Measurements from ENCODE around the gene SP3.

Gene SP3

DNA sequence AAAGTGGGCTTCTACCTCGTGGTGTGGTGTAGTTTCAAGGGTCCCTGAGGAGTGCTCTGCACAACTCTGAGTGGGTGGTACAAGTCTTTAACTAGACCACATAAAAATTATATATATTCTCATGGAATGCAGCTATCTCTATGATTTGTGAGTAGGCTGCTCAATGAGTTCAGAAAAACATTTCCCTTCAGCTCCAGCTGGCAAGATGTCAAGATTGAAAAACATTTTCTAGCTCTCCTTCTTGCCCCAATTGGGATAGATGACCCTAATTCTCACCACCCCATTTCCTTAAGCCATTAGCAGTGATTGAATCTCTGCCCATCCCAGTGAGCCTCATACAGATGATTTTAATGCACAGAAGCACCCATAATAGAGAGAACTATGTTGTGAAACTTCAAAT, 28.3 kb upstream of the SP3 start:
- FAIRE-seq: no peak

DNA sequence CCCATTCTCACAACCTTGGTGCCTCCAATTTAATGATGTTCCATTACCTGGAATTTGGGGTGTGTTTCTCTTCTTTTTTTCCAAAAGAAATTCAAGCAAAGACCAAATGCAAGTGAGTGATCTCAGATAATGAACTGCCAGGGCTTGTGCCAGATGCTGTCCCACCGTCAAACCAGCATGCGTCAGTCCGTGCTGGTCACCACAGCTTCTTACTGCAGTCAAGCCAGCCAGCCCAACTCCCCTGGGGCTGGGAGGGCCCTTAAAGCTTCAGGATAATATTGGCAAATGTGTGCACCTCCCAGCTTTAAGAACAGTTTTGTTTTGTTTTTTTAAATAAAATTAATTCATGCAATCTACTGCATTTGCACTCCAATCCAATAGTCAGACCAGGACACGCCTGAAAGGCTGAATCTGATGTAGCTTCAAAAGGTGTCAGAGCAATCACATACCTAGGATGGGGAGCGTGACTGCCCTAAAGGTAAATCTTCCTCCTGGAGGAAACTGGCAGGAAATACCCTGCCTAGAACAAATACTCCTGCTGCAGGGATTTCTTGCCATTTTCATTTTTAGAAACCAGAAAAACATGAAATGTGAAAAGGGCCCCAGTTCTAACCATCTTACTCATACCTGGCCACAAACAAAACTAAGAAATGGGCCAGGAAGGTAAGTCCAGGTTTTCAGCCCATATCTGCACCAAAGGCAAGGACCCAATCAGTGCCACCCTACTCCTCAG, 26.8 kb upstream of the SP3 start:
- FAIRE-seq: no peak

DNA sequence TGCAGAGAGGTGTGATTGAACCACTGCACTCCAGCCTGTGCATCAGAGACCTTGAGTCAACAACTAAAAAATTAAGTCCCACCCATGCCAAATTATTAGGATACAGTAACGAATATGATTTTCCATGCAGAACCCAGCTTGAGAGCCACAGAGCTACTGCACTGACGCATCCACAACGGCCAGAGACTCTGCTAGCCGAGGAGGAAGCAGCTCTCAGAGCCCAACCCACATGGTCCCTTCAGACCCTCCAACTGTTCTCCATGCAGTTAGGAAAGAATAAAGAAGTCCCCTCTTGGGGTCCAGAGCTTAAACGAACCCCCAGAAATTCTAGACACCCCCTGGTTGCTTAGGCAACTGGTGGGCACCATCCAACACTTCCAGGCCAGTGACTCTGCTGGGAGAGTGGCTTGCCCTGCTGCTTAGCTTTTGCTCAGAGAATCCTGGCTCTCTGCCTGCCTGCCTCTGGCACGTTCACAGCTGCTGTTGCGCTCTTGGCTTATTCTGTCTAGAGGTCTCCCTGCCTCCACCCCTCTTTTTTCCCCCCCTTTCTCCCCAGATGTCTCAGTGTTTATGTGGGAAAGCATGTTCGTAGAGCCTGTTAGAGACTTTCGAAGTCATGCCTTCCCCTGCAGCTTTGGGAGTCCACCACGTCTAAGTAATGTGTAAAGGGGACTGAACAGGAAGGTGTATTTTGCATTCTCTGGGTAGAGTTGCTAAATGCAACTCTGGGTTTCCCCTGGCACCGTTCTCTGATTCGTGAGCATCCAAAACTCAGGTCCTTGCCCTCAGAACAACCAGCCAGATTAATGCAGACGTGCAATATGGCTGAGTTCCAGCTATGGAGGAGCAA, 26.0 kb upstream of the SP3 start:
- no peak for FAIRE-seq

DNA sequence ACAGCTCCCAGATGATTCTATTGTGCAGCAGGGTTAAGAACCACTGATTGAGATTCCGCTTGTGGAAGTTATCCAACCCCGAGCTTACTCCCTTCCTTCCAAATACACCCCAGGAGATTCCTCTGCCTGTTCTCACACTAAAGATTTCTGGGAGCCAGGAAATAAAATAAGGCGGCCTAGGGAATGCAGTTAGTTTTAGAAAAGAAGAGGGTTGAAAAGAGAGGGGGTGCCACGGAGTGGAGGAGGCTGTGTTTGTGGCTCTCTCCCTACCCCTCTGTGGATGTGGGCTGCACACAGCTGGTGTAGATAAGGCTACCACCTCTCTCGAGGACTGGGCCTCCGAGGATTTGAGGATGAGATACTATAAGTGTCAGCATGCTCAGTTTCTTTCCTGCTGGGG, 25.1 kb upstream of the SP3 start:
- no peak for FAIRE-seq

DNA sequence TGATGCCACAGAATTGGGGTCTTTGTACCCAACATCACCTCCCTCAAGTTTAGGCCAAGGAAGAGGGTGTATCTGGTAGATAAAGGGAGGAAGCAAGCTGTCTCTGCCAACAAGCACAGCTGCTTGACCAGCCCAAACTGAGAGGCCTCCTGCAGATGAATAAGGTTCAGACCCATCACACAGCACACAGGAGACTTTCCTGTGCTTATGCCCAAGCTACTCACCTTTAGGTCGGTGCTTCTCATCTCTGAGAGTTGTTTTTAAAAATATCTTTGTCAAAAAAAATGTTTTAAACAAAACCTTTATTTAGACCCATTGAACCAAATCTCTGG, 24.7 kb upstream of the SP3 start:
- FAIRE-seq: no peak

DNA sequence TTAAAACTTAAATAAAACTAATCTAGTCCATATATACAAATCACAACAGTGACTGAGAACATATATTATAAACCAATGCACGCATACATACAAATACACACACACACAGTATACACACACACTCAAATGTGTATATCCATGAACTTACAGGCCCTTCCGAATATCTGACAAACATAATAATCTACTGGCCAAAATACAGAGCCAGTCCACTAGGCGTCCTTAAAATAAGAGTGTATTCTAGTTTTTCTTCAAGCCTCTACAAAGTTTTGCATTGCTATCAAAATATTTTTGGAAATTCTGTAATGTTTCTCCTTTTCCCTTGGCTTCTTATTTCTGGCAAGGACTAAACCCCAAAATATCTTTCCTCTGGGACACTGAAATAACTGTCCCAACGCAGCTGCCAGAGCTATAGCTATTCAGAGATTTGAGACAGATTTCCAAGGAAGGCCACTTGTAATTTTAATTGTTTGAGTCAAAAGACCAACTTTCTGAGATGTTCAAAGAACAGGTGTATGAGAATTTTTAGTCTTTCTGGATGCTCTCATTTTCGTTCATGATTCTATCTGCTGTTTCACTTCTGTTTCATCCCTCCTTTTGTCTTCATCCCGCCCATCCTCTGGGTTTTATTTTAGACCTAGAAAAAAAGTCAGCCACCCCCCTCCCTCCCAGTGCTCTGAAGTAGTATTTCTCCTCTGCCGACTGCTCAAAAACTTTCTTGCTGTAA, 24.1 kb upstream of the SP3 start:
- FAIRE-seq: no peak

- no peak for FAIRE-seq
Measured at GRCh38 chr2:173986805-173987204, 21.6 kb upstream of the SP3 start.

DNA sequence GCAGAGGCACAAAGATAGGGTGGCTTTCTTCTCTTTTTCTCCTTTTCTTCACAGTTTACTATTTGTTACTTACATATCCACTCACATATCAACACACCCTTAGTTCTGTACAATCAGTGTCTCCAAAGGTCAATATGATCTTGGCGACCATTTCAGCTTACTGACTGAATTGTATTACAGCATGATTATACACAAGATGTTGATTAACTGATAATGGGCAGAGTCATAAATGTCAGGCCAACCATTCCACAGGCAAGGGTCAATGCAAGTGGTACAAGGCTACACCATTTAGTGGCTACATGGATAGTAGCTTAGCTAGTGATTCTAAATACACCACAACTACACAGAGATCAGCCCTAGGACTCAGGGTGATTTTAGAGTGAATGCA, 20.4 kb upstream of the SP3 start:
- FAIRE-seq: no peak

DNA sequence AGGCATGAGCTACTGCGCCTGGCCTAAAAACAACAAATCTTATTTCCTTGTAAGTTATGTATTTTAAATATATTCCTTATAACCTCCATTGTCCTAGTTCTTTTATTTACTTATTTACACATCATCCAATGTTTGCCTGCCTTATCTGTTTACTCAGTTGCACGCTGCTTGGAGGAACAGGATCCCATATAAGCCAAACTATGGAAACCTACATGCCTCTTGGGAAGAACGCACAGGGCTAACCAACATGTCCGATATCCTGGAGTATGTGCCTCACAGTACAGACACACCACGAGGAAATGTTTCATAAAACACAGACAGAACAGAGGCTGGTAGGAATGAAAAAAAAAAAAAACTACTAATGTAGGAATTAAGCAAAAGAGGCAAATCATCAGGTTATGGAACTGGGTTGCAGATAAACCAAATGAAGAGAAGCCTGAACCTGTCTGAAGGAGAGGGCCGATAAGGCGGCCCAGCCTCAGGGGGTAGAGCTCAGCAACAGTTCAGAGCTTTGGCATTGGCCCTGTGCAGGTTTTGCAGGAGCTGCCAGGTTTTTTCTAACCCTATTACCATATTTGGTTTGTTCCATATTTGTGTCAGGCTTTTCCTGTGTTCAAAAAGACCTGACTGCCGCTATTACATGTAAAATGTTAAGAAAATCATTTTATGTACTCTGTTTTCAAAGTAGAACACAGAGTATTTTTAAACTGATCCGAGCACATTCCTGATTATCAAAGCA, 19.9 kb upstream of the SP3 start:
- FAIRE-seq: no peak

GRCh38 chr2:173983391-173983871, 18.3 kb upstream of the SP3 start:
- no peak for FAIRE-seq

DNA sequence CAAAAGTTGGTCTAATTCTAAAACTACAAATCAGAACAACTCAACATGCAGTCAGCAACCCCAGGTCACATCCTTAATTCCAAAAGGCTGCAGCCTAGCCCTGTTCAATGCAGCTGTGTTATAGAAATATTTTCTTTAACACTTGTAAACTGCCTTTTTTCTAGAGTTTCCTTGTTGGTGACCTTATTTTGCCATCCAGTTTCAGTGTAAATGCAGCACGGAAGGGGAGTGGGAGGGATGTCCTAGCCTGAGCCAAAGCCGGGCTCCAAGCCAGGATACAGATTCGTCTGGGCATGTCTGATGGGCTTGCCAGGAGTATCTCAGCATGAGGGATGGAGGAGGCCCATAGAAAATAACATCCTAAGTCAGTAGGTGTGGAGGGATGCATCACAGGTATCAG, 17.7 kb upstream of the SP3 start:
- FAIRE-seq: no peak

- no peak for FAIRE-seq
Measured at GRCh38 chr2:173982182-173982714, 17.1 kb upstream of the SP3 start.

DNA sequence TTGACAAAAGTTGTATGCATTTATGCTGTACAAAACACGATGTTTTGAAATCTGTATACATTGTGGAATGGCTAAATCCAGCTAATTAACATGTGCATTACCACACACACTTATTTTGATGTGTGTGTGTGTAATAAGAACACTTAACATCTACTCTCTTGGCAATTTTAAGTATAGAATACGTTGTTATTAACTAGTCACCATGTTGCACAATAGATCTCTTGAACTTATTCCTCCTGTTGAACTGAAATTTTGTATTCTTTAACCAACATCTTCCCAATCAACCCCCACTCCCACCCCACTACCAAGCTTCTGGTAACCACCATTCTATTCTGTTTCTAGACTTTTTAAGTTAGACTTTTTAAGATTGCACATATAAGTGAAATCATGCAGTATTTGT, 16.3 kb upstream of the SP3 start:
- FAIRE-seq: no peak

- no peak for FAIRE-seq
Measured at GRCh38 chr2:173979751-173980351, 14.7 kb upstream of the SP3 start.

DNA sequence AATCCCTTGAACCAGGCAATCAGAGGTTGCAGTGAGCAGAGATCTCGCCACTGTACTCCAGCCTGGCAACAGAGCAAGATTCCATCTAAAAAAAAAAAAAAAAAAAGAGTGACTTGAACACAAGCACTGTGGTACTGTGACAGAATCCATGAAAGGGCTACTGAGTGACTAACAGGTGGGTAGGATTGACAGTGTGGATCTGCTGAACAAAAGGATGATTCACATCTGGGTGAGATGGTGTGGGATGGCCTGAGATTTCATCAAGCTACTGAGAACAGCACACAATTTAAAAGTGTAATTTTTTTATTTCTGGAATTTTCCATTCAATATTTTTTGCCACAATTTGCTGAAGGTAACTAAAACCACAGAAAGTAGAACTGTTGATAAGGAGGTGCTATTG, 13.3 kb upstream of the SP3 start:
- no peak for FAIRE-seq

DNA sequence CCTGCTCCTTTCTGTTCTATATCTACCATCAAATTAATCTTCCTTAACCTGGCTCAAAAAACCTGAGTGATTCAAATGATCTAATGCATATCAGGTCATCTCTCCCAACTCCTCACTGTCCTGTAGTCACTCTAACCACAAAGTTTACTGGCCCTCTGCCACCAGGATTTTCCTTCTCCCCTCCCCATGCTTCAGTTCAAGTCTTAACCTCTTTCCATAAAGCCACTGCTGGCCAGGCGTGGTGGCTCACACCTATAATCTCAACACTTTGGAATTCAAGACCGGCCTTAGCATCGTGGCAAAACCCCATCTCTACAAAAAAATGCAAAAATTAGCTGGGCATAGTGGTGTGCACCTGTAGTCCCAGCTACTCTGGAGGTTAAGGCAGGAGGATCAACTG, 7.5 kb upstream of the SP3 start:
- no peak for FAIRE-seq

DNA sequence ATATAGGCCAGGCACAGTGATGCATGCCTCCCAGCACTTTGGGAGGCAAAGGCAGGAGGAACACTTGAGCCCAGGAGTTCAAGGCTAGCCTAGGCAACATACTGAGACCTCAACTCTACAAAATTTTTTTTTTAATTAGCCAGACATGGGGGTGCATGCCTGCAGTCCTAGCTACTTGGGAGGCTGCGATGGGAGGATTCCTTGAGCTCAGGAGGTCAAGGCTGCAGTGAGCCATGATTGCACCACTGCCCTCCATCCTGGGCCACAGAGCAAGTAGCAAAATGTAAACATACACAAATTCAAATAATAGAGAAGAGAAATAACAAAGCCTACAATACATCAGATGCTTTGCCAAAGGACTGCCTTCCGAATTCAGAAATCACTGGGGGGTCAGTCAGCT, 7.0 kb upstream of the SP3 start:
- FAIRE-seq: no peak

DNA sequence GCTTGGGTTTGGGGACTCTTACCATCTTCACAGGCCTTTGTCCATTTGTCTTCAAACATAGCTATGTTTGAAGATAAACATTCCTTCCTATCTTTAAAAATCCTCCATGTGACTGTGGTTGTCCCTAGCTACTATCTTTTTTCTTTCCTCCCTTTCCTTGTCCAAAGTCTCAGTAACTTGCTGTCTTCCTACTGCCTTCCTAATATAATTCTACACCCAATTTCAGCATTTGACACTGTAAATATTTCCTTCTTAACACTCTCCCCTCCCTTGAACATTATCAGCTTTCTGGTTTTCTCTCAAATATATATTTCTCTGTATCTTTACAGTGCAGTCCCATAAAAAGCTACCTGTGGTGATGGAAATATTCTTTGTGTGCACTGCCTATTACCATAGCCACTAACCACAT, 5.3 kb upstream of the SP3 start:
- FAIRE-seq: no peak

DNA sequence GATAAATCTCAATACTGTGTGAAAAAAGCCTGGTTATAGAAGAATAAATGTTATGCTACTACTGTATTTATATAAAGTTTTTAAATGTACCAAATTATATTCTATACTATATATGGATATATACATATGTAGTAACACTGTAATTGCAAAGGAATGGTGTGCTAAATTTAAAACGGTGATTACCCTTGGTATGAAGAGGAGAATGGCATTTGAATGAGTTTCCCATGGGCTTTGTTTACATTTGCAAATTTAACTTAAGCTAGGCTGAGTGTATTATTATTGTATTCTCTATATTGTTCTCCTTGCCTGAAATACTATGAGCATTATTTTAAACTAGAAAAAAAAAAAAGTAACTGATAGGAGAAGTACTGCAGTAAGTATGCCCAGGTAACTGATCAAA, 4.7 kb upstream of the SP3 start:
- FAIRE-seq: no peak

GRCh38 chr2:173968551-173968950, 3.4 kb upstream of the SP3 start:
- no peak for FAIRE-seq

DNA sequence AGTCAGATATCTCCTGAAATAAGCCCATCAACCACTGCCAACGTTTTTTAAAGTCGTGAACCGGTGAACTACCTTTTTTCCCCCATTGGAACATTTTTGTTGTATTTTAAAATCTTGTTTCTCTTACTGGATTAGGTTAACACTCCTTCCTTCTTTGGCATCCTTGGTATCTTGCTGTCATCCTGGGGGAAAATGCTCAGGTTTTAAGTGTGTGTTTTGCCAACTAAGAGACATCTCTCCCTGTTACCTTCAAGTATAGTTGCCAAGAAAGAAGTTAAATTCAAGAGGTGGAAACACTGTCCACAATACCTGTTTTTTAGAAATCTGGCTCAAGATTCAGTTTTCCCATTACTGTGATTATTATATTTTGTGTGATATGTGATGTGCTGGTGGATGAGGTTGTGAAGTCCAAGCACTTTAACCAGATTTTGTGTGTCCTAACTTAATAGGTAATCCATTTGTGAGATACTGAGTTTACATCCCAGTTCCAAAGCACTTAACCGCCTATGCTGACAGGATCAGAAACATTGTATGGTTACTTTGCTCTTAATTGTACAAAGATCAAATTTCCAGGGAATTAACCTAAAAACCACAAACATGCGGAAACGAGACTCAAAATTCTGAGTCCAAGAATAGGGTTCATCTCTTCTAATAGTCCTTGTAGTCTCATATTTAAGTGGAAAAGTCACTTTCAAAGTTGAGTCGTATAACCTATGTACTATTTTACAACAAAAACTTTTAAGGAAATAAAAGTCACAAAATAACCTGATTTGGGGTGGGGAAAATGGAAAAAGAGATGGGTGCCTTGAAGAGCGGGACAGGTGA, 1.3 kb upstream of the SP3 start:
- FAIRE-seq: no peak

Data from endometrium (tissue), 2 donors.